Measurements from ENCODE around the gene ABHD14A. TPM values are rescaled to one million over a fixed set of nuclear protein-coding genes. Genes with fewer than 3 reads are reported as not detected.

The ABHD14A gene
- total RNA-seq, 1 donor from 2014 or later: 31.9 TPM

GRCh38 chr3:51954105-51954504, 20.8 kb upstream of the ABHD14A start:
- intact Hi-C loops (cut with DNase I): no loop called here
- H3K9me3 ChIP-seq: no peaks in the 10 kb centered on the region
- no peaks in the 10 kb centered on the region for H3K27me3 ChIP-seq
- TF ChIP-seq CTCF (IDR thresholded peaks at IDR 0.05) (no peak), POLR2A (IDR thresholded peaks at IDR 0.05) (no peak), POLR2AphosphoS5 (IDR thresholded peaks at IDR 0.05; ENCODE audit: insufficient read depth in 1 of 2, low read depth in 1 of 2) (no peak)
- no peak overlapping the region for H3K4me3 ChIP-seq
- peaks cover 0 to 7% of the 10 kb centered on the region in 2 donors for H3K36me3 ChIP-seq
- DNase-seq (ENCODE audit: extremely low spot score in 2 of 2): no peak
- peaks cover 15% of the 10 kb centered on the region for H3K4me1 ChIP-seq
- no peak overlapping the region for H3K27ac ChIP-seq

GRCh38 chr3:51954713-51955112, 20.2 kb upstream of the ABHD14A start:
- intact Hi-C loops (cut with DNase I): no loop called here
- Histone ChIP-seq H3K4me1 (peaks cover 15% of the 10 kb centered on the region), H3K27ac (no peak overlapping the region), H3K36me3 (peaks cover 0 to 7% of the 10 kb centered on the region in 2 donors), H3K4me3 (no peak overlapping the region), H3K9me3 (no peaks in the 10 kb centered on the region), H3K27me3 (no peaks in the 10 kb centered on the region)
- no peak for TF ChIP-seq POLR2AphosphoS5 (IDR thresholded peaks at IDR 0.05; ENCODE audit: insufficient read depth in 1 of 2, low read depth in 1 of 2)
- no peak for TF ChIP-seq CTCF (IDR thresholded peaks at IDR 0.05)
- TF ChIP-seq POLR2A (IDR thresholded peaks at IDR 0.05): no peak
- no peak for DNase-seq (ENCODE audit: extremely low spot score in 2 of 2)

GRCh38 chr3:51955175-51955892, 19.5 kb upstream of the ABHD14A start, which contains the start of gene GPR62:
Gene GPR62 (plus strand): TSS chr3:51955381. CDS start chr3:51955653, 272 bp downstream.
- Histone ChIP-seq H3K36me3 (peaks cover 0 to 7% of the 10 kb centered on the region in 2 donors), H3K9me3 (no peaks in the 10 kb centered on the region), H3K27me3 (no peaks in the 10 kb centered on the region), H3K27ac (peak within 1 kb of the TSS; percentile 30), H3K4me1 (peaks cover 15% of the 10 kb centered on the region), H3K4me3 (peak within 1 kb of the TSS; percentile 39 to 66)
- TF ChIP-seq POLR2AphosphoS5 (IDR thresholded peaks at IDR 0.05; ENCODE audit: insufficient read depth in 1 of 2, low read depth in 1 of 2): no peak
- TF ChIP-seq CTCF (IDR thresholded peaks at IDR 0.05): no peak
- TF ChIP-seq POLR2A (IDR thresholded peaks at IDR 0.05): no peak
- intact Hi-C loops (cut with DNase I): no loop called here
- no peak for DNase-seq (ENCODE audit: extremely low spot score in 2 of 2)

DNA sequence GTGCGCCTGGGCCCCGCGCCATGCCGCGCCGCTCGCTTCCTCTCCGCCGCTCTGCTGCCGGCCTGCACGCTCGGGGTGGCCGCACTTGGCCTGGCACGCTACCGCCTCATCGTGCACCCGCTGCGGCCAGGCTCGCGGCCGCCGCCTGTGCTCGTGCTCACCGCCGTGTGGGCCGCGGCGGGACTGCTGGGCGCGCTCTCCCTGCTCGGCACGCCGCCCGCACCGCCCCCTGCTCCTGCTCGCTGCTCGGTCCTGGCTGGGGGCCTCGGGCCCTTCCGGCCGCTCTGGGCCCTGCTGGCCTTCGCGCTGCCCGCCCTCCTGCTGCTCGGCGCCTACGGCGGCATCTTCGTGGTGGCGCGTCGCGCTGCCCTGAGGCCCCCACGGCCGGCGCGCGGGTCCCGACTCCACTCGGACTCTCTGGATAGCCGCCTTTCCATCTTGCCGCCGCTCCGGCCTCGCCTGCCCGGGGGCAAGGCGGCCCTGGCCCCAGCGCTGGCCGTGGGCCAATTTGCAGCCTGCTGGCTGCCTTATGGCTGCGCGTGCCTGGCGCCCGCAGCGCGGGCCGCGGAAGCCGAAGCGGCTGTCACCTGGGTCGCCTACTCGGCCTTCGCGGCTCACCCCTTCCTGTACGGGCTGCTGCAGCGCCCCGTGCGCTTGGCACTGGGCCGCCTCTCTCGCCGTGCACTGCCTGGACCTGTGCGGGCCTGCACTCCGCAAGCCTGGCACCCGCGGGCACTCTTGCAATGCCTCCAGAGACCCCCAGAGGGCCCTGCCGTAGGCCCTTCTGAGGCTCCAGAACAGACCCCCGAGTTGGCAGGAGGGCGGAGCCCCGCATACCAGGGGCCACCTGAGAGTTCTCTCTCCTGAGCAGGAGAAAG, 18.7 kb upstream of the ABHD14A start:
- H3K9me3 ChIP-seq: no peaks in the 10 kb centered on the region
- H3K27ac ChIP-seq: peak overlapping the region; percentile 30
- intact Hi-C loops (cut with DNase I): no loop called here
- TF ChIP-seq CTCF (IDR thresholded peaks at IDR 0.05) (no peak), POLR2AphosphoS5 (IDR thresholded peaks at IDR 0.05; ENCODE audit: insufficient read depth in 1 of 2, low read depth in 1 of 2) (peak in 1 of 2 donors; percentile 45)
- peaks cover 0 to 7% of the 10 kb centered on the region in 2 donors for H3K36me3 ChIP-seq
- peaks cover 15% of the 10 kb centered on the region for H3K4me1 ChIP-seq
- H3K4me3 ChIP-seq: peak overlapping the region; percentile 39 to 66
- no peak for DNase-seq (ENCODE audit: extremely low spot score in 2 of 2)
- H3K27me3 ChIP-seq: no peaks in the 10 kb centered on the region

Data from vagina (tissue), 2 donors.